HG03439 (cell line): Measurements from ENCODE around the gene FRMD4A.

Experiments
- ATAC-seq: cut with Tn5 transposase; IDR thresholded peaks from one replicate; pipeline ENCODE4 v1.9.1; 2021; ENCODE audit warnings: mild to moderate bottlenecking, moderate library complexity; ENCODE audit not compliant: unreplicated experiment

Gene FRMD4A

GRCh38 chr10:13695588-13695987, 635.1 kb downstream of the FRMD4A start:
- ATAC-seq, result no peak

- no peak for ATAC-seq
Observed at GRCh38 chr10:13693783-13694700, 636.7 kb downstream of the FRMD4A start.

- ATAC-seq, result no peak
Observed at GRCh38 chr10:13690281-13690825, 640.4 kb downstream of the FRMD4A start.

GRCh38 chr10:13686331-13686752, 644.4 kb downstream of the FRMD4A start:
- no peak for ATAC-seq

GRCh38 chr10:13685885-13686284, 644.8 kb downstream of the FRMD4A start:
- no peak for ATAC-seq

- no peak for ATAC-seq
Observed at GRCh38 chr10:13684806-13685482, 645.8 kb downstream of the FRMD4A start.

- ATAC-seq, result no peak
Observed at GRCh38 chr10:13684252-13684791, 646.4 kb downstream of the FRMD4A start.

GRCh38 chr10:13683017-13683416, 647.7 kb downstream of the FRMD4A start:
- ATAC-seq, result no peak

- no peak for ATAC-seq
Observed at GRCh38 chr10:13681960-13682359, 648.8 kb downstream of the FRMD4A start.

- no peak for ATAC-seq
Observed at GRCh38 chr10:13681528-13681927, 649.2 kb downstream of the FRMD4A start.

- no peak for ATAC-seq
Observed at GRCh38 chr10:13681095-13681494, 649.6 kb downstream of the FRMD4A start.

GRCh38 chr10:13678101-13678843, 652.5 kb downstream of the FRMD4A start:
- ATAC-seq, result no peak

GRCh38 chr10:13674645-13675588, 655.8 kb downstream of the FRMD4A start:
- ATAC-seq, result no peak

GRCh38 chr10:13673156-13673555, 657.6 kb downstream of the FRMD4A start:
- no peak for ATAC-seq

- ATAC-seq, result no peak
Observed at GRCh38 chr10:13672548-13672947, 658.2 kb downstream of the FRMD4A start.

- ATAC-seq, result no peak
Observed at GRCh38 chr10:13671904-13672303, 658.8 kb downstream of the FRMD4A start.

GRCh38 chr10:13670311-13670710, 660.4 kb downstream of the FRMD4A start:
- ATAC-seq, result no peak

GRCh38 chr10:13669901-13670300, 660.8 kb downstream of the FRMD4A start:
- ATAC-seq, result no peak

- ATAC-seq, result no peak
Observed at GRCh38 chr10:13669182-13669855, 661.4 kb downstream of the FRMD4A start.
